GM12878 (cell line): Measurements from ENCODE around the gene RGS6. TPM values are rescaled to one million over a fixed set of nuclear protein-coding genes. Genes with fewer than 3 reads are reported as not detected.

Experiments used
- ATAC-seq: fragments of 200-7000 bp; cut with Tn5 transposase; 3 replicates; pipeline ENCODE4 v1.9.1; 2020; ENCODE audit warnings: mild to moderate bottlenecking, moderate library complexity
- BruUV-seq: library from RNA; stranded (reverse); fragments of 400-500 nt; replicated peaks from 2 replicates; lab custom pipeline; 2021; lab: Mats Ljungman, UMichigan
- CTCF ChIA-PET: fragments of 300-600 bp; sonication (Branson Sonifier 250); formaldehyde crosslinking; extraction: SDS; loops from one replicate; lab custom pipeline; 2021; ENCODE audit warnings: inconsistent platforms; lab: Yijun Ruan, JAX
- POLR2A ChIA-PET: fragments of 350-600 bp; formaldehyde crosslinking; extraction: SDS; loops from one replicate; lab custom pipeline; 2021; ENCODE audit warnings: inconsistent platforms; lab: Charles Lee
- RAD21 ChIA-PET: fragments of 300-600 bp; sonication (Branson Sonifier 250); formaldehyde crosslinking; loops from one replicate; lab custom pipeline; 2023; ENCODE audit warnings: antibody characterized with exemption; ENCODE audit not compliant: unreplicated experiment; lab: Charles Lee
- SMC1A ChIA-PET: fragments of 300-600 bp; sonication (Branson Sonifier 250); formaldehyde crosslinking; loops from one replicate; lab custom pipeline; 2023; ENCODE audit not compliant: unreplicated experiment, uncharacterized antibody; lab: Charles Lee
- DNase-seq: peaks from one replicate; pipeline ENCODE4 v3.0.0-alpha.2; 2011; ENCODE audit warnings: low read depth, low spot score
- FAIRE-seq: peaks from 3 replicates; lab custom pipeline; 2011; peaks lifted over from hg19 to GRCh38; lab: Jason Lieb, UNC
- H2AFZ ChIP-seq: 2 replicates; pipeline ENCODE4 v1.6.0; 2011; ENCODE audit warnings: low read depth, low read length, control low read depth; ENCODE audit not compliant: control insufficient read depth
- H3K27ac ChIP-seq: 2 replicates; pipeline ENCODE4 v1.5.1; 2011; ENCODE audit warnings: control low read depth; ENCODE audit not compliant: control insufficient read depth, insufficient read depth
- H3K27me3 ChIP-seq, 2 experiments: replicated peaks in 1 of 2; 2 replicates each; pipeline versions ENCODE4 v1.6.0 to v1.6.1; 2011; ENCODE audit warnings: low read length in 1 of 2; ENCODE audit not compliant: control insufficient read depth in 2 of 2, insufficient read depth in 2 of 2
- H3K36me3 ChIP-seq, 2 experiments: 2 replicates each; pipeline ENCODE4 v1.5.1; 2011; ENCODE audit warnings: low read length in 1 of 2; ENCODE audit not compliant: control insufficient read depth in 2 of 2, insufficient read depth in 2 of 2
- H3K4me1 ChIP-seq: 2 replicates; pipeline ENCODE4 v1.6.1; 2011; ENCODE audit warnings: mild to moderate bottlenecking, low read length, moderate library complexity, mixed read lengths; ENCODE audit not compliant: control insufficient read depth, insufficient read depth
- H3K4me2 ChIP-seq: 2 replicates; pipeline ENCODE4 v1.6.0; 2011; ENCODE audit warnings: control low read depth; ENCODE audit not compliant: control insufficient read depth, insufficient read depth
- H3K4me3 ChIP-seq: fragments of 200-600 bp; sonication (generic); 2 replicates; pipeline ENCODE4 v1.5.1; 2016
- H3K79me2 ChIP-seq: 2 replicates; pipeline ENCODE4 v1.6.0; 2011; ENCODE audit warnings: low read length; ENCODE audit not compliant: control insufficient read depth, insufficient read depth
- H3K9ac ChIP-seq: 2 replicates; pipeline ENCODE4 v1.8.0; 2011; ENCODE audit warnings: low read length, control low read depth, mixed read lengths; ENCODE audit not compliant: control insufficient read depth, insufficient read depth
- H3K9me3 ChIP-seq: replicated peaks from 3 replicates; pipeline ENCODE4 v1.5.1; 2011; ENCODE audit warnings: mild to moderate bottlenecking, low read length; ENCODE audit not compliant: control insufficient read depth, insufficient read depth
- H4K20me1 ChIP-seq: 2 replicates; pipeline ENCODE4 v1.6.0; 2011; ENCODE audit not compliant: control insufficient read depth, insufficient read depth
- BMI1 ChIP-seq: fragments of 450-650 bp; IDR thresholded peaks from 2 replicates; pipeline ENCODE4 v1.6.1; 2016; ENCODE audit warnings: mild to moderate bottlenecking, moderate library complexity, borderline replicate concordance
- CEBPB ChIP-seq, 2 experiments: fragments of 150-350 bp in 1 of 2; IDR thresholded peaks; 2 replicates each; pipeline ENCODE4 v1.6.1; 2012 to 2014; ENCODE audit warnings: low read depth in 2 of 2, low read length in 2 of 2, borderline replicate concordance in 1 of 2, inconsistent platforms in 1 of 2
- ESRRA ChIP-seq: IDR thresholded peaks from 2 replicates; pipeline ENCODE4 v1.6.1; 2012; ENCODE audit warnings: mild to moderate bottlenecking, low read length, improper control_type of control experiment
- ETV6 ChIP-seq, 2 experiments: fragments of 450-650 bp in 1 of 2; IDR thresholded peaks in 1 of 2; conservative IDR thresholded peaks in 1 of 2; 2 replicates each; pipeline ENCODE4 v1.6.1; 2014; ENCODE audit warnings: antibody characterized with exemption in 1 of 2, borderline replicate concordance in 1 of 2, low read depth in 1 of 2, mild to moderate bottlenecking in 1 of 2, moderate library complexity in 1 of 2
- FOS ChIP-seq: IDR thresholded peaks from 3 replicates; pipeline ENCODE4 v1.6.1; 2011; ENCODE audit warnings: borderline replicate concordance; ENCODE audit not compliant: insufficient read length; ENCODE audit errors: extremely low read depth
- IRF4 ChIP-seq: IDR thresholded peaks from 2 replicates; pipeline ENCODE4 v1.6.1; 2011; ENCODE audit warnings: low read depth, low read length
- KDM1A ChIP-seq: fragments of 200-600 bp; sonication (generic); IDR thresholded peaks from 2 replicates; pipeline ENCODE4 v1.6.1; 2016; ENCODE audit warnings: borderline replicate concordance
- MTA3 ChIP-seq: IDR thresholded peaks from 2 replicates; pipeline ENCODE4 v1.6.1; 2012; ENCODE audit warnings: low read length, inconsistent platforms, borderline replicate concordance
- NR2C1 ChIP-seq: fragments of 450-650 bp; IDR thresholded peaks from 2 replicates; pipeline ENCODE4 v1.6.1; 2017; ENCODE audit warnings: antibody characterized with exemption, mild to moderate bottlenecking, moderate library complexity
- PAX8 ChIP-seq: fragments of 450-650 bp; IDR thresholded peaks from 2 replicates; pipeline ENCODE4 v1.6.1; 2017; ENCODE audit warnings: mild to moderate bottlenecking, moderate library complexity
- RCOR1 ChIP-seq: conservative IDR thresholded peaks from 2 replicates; pipeline ENCODE4 v1.6.1; 2012; ENCODE audit warnings: low read depth, low read length, improper control_type of control experiment
- RELA ChIP-seq: fragments of 450-650 bp; IDR thresholded peaks from 2 replicates; pipeline ENCODE4 v1.8.0; 2014; ENCODE audit warnings: borderline replicate concordance; ENCODE audit not compliant: partially characterized antibody
- TARDBP ChIP-seq: IDR thresholded peaks from 2 replicates; pipeline ENCODE4 v1.6.1; 2016; ENCODE audit warnings: borderline replicate concordance
- YBX1 ChIP-seq: fragments of 450-650 bp; IDR thresholded peaks from 2 replicates; pipeline ENCODE4 v1.6.1; 2016; ENCODE audit warnings: antibody characterized with exemption
- YY1 ChIP-seq: IDR thresholded peaks from 2 replicates; pipeline ENCODE4 v1.6.1; 2011; ENCODE audit warnings: low read depth, mild to moderate bottlenecking, low read length
- ZNF207 ChIP-seq: fragments of 450-650 bp; IDR thresholded peaks from 2 replicates; pipeline ENCODE4 v1.6.1; 2014; ENCODE audit warnings: antibody characterized with exemption, mild to moderate bottlenecking, borderline replicate concordance
- WGBS: methylation state at CpG from one replicate; pipeline ENCODE4 v1.1.6; 2016; ENCODE audit warnings: low lambda C conversion rate; ENCODE audit not compliant: insufficient replicate concordance, insufficient coverage; ENCODE audit errors: missing lambda C conversion rate; 5-methylcytosine and 5-hydroxymethylcytosine counted together
- in situ Hi-C: fragments of 300-500 bp; cut with MboI; formaldehyde crosslinking; loops from 9 replicates; pipeline ENCODE4 v1.14.3; 2018; ENCODE audit warnings: mixed read lengths
- intact Hi-C: fragments of 100-400 bp; cut with micrococcal nuclease; formaldehyde crosslinking; loops from one replicate; pipeline ENCODE4 v1.14.2; 2022; ENCODE audit not compliant: unreplicated experiment
- polyA plus RNA-seq, 11 experiments: library from polyadenylated mRNA; depleted of rRNA in 4 of 11; unstranded in 6 of 11; stranded (reverse) in 5 of 11; fragments of >200 nt; fragmentation: Nextera tagmentation in 4 of 11; fragmentation: Illumina TruSeq in 1 of 11; extraction: Ambion mirVana in 4 of 11; extraction: Trizol in 1 of 11; gene quantifications; 1 replicate in 1 of 11; 2 replicates in 10 of 11; pipeline versions ENCODE4 v1.2.1 to v1.2.3, GENCODE V29; 2011 to 2016; ENCODE audit warnings: inconsistent platforms in 2 of 11, missing spikeins in 2 of 11, low read depth in 1 of 11
- total RNA-seq, 4 experiments: library from RNA; depleted of rRNA in 3 of 4; stranded (reverse); fragments of >200 nt in 3 of 4; fragmentation: Illumina TruSeq in 1 of 4; extraction: Trizol in 1 of 4; gene quantifications; 2 replicates each; pipeline versions ENCODE4 v1.2.1 to v1.2.3, GENCODE V29; 2013 to 2021
- TF ChIP-seq, protein P1 (sequence below), 3 experiments: IDR thresholded peaks in 2 of 3; conservative IDR thresholded peaks in 1 of 3; 2 replicates each; pipeline ENCODE4 v1.5.1; 2011; ENCODE audit warnings: low read depth in 3 of 3, low read length in 3 of 3, mild to moderate bottlenecking in 3 of 3, control low read depth in 2 of 3, moderate library complexity in 2 of 3, inconsistent platforms in 1 of 3, mixed read lengths in 1 of 3; ENCODE audit not compliant: control insufficient read depth in 2 of 3, insufficient read depth in 1 of 3; ENCODE audit errors: extremely low read depth in 1 of 3
- TF ChIP-seq, protein P2 (sequence below): fragments of 450-650 bp; IDR thresholded peaks from 2 replicates; pipeline ENCODE4 v1.6.1; 2016; ENCODE audit warnings: mild to moderate bottlenecking, moderate library complexity, borderline replicate concordance

Gene RGS6
- total and polyA plus RNA-seq, 10 of the 15 experiments (the other 5 are each of a cell fraction or from before 2014, with no cell fraction given): 3.9 to 18.1 (median 12.4) TPM

DNA sequence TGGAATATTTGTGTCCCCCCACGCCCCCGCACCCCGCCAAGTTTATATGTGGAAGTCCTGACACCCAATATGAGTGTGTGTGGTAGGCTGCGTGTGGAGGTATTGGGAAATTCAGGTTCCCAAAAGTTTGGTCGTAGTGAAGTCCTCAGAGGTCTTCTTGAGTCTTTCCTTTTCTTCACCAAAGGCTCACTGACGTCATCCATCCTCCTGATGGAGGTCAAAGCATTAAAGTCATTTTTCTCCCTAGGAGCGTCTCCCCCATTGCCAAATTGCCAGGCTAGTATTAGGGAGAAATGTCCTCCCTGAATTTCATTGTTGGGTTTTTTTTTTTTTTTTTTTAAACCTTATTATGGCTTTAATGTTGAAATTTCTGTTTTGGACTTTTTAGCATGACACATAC, 113.7 kb downstream of the RGS6 start (continued):
- TF ChIP-seq, protein P1, sequence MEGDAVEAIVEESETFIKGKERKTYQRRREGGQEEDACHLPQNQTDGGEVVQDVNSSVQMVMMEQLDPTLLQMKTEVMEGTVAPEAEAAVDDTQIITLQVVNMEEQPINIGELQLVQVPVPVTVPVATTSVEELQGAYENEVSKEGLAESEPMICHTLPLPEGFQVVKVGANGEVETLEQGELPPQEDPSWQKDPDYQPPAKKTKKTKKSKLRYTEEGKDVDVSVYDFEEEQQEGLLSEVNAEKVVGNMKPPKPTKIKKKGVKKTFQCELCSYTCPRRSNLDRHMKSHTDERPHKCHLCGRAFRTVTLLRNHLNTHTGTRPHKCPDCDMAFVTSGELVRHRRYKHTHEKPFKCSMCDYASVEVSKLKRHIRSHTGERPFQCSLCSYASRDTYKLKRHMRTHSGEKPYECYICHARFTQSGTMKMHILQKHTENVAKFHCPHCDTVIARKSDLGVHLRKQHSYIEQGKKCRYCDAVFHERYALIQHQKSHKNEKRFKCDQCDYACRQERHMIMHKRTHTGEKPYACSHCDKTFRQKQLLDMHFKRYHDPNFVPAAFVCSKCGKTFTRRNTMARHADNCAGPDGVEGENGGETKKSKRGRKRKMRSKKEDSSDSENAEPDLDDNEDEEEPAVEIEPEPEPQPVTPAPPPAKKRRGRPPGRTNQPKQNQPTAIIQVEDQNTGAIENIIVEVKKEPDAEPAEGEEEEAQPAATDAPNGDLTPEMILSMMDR (IDR thresholded peaks at IDR 0.05 in 2 of 3, conservative IDR thresholded peaks at IDR 0.05 in 1 of 3; ENCODE audit: control insufficient read depth in 2 of 3, extremely low read depth in 1 of 3, insufficient read depth in 1 of 3, low read depth in 3 of 3, low read length in 3 of 3): no peak

DNA sequence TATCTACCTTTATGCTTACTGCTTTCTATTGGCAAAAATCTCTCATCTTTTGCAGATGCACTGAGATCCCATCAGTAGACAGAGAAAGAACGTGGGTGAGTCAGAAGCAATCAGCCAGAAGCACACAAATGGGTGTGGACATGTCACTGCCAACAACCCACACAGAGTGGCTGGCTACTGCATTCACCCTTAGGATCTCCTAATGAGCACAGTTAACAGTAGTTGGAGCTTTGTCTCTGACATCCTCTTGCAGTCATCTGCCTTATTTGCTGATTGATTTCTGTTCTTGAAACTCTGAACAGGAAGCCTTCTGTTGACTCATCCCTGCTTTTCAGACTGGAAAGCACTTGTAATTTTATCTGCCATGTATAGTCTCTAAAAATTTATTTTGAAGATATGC, 117.2 kb downstream of the RGS6 start:
- 4% methylated on average over 1 of the region's 1 CpG for WGBS
- ATAC-seq: peak; percentile 99
- Histone ChIP-seq H3K27ac (no peak overlapping the region), H3K27me3 (no peaks in the 10 kb centered on the region), H3K9me3 (no peaks in the 10 kb centered on the region), H4K20me1 (no peaks in the 10 kb centered on the region), H3K4me2 (peak overlapping the region; percentile 22; the same call in 1 of the 2 replicates), H2AFZ (no peak overlapping the region), H3K36me3 (no peaks in the 10 kb centered on the region), H3K4me1 (no peaks in the 10 kb centered on the region), H3K9ac (no peak overlapping the region), H3K79me2 (no peaks in the 10 kb centered on the region), H3K4me3 (no peak overlapping the region)
- intact Hi-C loops (loop anchor here (2.0 kb wide), 1 partner anchor 25 kb away; no protein-coding TSS in a partner anchor), in situ Hi-C loops (no loop called here)
- CTCF ChIA-PET: interaction anchor here (1.0 to 3.5 kb wide), 7 partner anchors 11 to 75 kb away, joined by 3 to 15 read pairs (median 4); no protein-coding TSS in a partner anchor
- SMC1A ChIA-PET: interaction anchor here (0.7 to 2.5 kb wide), 11 partner anchors 12 to 133 kb away, joined by 3 to 18 read pairs (median 4); no protein-coding TSS in a partner anchor
- BruUV-seq: no TSS peak
- POLR2A ChIA-PET: interaction anchor here (1.0 kb wide), 1 partner anchor 8 kb away, joined by 4 read pairs; no protein-coding TSS in a partner anchor
- RAD21 ChIA-PET: interaction anchor here (0.6 to 3.5 kb wide), 4 partner anchors 10 to 117 kb away, joined by 3 to 20 read pairs (median 8); partner anchors contain the start of gene RGS6
- no peak for FAIRE-seq
- DNase-seq: peak; percentile 64
- TF ChIP-seq TARDBP (peak; percentile 23; the same call in 1 of the 2 replicates), RCOR1 (no peak), BMI1 (no peak), MTA3 (no peak), ETV6 (conservative IDR thresholded peaks at IDR 0.05 in 1 of 2, IDR thresholded peaks at IDR 0.05 in 1 of 2; ENCODE audit: borderline replicate concordance in 1 of 2, low read depth in 1 of 2) (peak in 1 of 2 experiments; percentile 88; a peak in 2 of 4 replicates), YY1 (no peak), ZNF207 (no peak), YBX1 (no peak), CEBPB (IDR thresholded peaks at IDR 0.05; ENCODE audit: borderline replicate concordance in 1 of 2, low read depth in 2 of 2, low read length in 2 of 2) (no peak), NR2C1 (no peak), IRF4 (peak; percentile 58; the same call in 1 of the 2 replicates), ESRRA (no peak), FOS (no peak), RELA (no peak), PAX8 (no peak), KDM1A (no peak)
- TF ChIP-seq, protein P2, sequence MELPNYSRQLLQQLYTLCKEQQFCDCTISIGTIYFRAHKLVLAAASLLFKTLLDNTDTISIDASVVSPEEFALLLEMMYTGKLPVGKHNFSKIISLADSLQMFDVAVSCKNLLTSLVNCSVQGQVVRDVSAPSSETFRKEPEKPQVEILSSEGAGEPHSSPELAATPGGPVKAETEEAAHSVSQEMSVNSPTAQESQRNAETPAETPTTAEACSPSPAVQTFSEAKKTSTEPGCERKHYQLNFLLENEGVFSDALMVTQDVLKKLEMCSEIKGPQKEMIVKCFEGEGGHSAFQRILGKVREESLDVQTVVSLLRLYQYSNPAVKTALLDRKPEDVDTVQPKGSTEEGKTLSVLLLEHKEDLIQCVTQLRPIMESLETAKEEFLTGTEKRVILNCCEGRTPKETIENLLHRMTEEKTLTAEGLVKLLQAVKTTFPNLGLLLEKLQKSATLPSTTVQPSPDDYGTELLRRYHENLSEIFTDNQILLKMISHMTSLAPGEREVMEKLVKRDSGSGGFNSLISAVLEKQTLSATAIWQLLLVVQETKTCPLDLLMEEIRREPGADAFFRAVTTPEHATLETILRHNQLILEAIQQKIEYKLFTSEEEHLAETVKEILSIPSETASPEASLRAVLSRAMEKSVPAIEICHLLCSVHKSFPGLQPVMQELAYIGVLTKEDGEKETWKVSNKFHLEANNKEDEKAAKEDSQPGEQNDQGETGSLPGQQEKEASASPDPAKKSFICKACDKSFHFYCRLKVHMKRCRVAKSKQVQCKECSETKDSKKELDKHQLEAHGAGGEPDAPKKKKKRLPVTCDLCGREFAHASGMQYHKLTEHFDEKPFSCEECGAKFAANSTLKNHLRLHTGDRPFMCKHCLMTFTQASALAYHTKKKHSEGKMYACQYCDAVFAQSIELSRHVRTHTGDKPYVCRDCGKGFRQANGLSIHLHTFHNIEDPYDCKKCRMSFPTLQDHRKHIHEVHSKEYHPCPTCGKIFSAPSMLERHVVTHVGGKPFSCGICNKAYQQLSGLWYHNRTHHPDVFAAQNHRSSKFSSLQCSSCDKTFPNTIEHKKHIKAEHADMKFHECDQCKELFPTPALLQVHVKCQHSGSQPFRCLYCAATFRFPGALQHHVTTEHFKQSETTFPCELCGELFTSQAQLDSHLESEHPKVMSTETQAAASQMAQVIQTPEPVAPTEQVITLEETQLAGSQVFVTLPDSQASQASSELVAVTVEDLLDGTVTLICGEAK: no peak
